OCI-LY1 (cell line): ENCODE results near the gene NNT.

Experiments used
- H2AFZ ChIP-seq: fragments of 200-600 bp; sonication (generic), shearing (Covaris generic); 2 replicates; pipeline ENCODE4 v1.6.0; 2014; ENCODE audit warnings: antibody characterized with exemption, mild to moderate bottlenecking, low read length
- H3F3A ChIP-seq: fragments of 200-600 bp; sonication (generic), shearing (Covaris generic); 2 replicates; pipeline ENCODE4 v1.6.0; 2014; ENCODE audit warnings: mild to moderate bottlenecking, antibody characterized with exemption, low read length, moderate library complexity; ENCODE audit not compliant: insufficient read depth
- H3K27ac ChIP-seq: fragments of 200-600 bp; sonication (generic); 2 replicates; pipeline ENCODE4 v1.5.1; 2014; ENCODE audit warnings: low read length, mixed run types, mild to moderate bottlenecking, low read depth; ENCODE audit not compliant: poor library complexity, severe bottlenecking
- H3K27me3 ChIP-seq: fragments of 200-600 bp; sonication (generic); 2 replicates; pipeline ENCODE4 v1.6.0; 2014; ENCODE audit warnings: antibody characterized with exemption, mild to moderate bottlenecking, low read length, moderate library complexity; ENCODE audit not compliant: insufficient read depth
- H3K36me3 ChIP-seq: fragments of 200-600 bp; sonication (generic); 2 replicates; pipeline ENCODE4 v1.6.1; 2014; ENCODE audit warnings: mild to moderate bottlenecking, antibody characterized with exemption, low read length, moderate library complexity, mixed read lengths; ENCODE audit not compliant: insufficient read depth
- H3K4me1 ChIP-seq: fragments of 200-600 bp; sonication (generic); 2 replicates; pipeline ENCODE4 v1.5.1; 2014; ENCODE audit warnings: mild to moderate bottlenecking, low read length, moderate library complexity; ENCODE audit not compliant: insufficient read depth, severe bottlenecking
- H3K4me2 ChIP-seq: fragments of 200-600 bp; sonication (generic), shearing (Covaris generic); 2 replicates; pipeline ENCODE4 v1.6.1; 2014; ENCODE audit warnings: low read length
- H3K4me3 ChIP-seq: fragments of 200-600 bp; sonication (generic); 2 replicates; pipeline ENCODE4 v1.5.1; 2014; ENCODE audit warnings: low read length, low read depth, mild to moderate bottlenecking, mixed read lengths; ENCODE audit not compliant: poor library complexity, severe bottlenecking
- H3K79me2 ChIP-seq: fragments of 200-600 bp; shearing (Covaris generic); 2 replicates; pipeline ENCODE4 v1.6.1; 2016; ENCODE audit warnings: mixed run types, low read length, mixed read lengths; ENCODE audit not compliant: insufficient read depth
- H3K9ac ChIP-seq: fragments of 200-600 bp; sonication (generic), shearing (Covaris generic); 2 replicates; pipeline ENCODE4 v1.6.1; 2014; ENCODE audit warnings: mild to moderate bottlenecking, low read length, mixed read lengths
- H3K9me2 ChIP-seq: fragments of 200-600 bp; sonication (generic), shearing (Covaris generic); 2 replicates; pipeline ENCODE4 v1.6.1; 2014; ENCODE audit warnings: low read depth, mild to moderate bottlenecking, low read length, mixed read lengths
- H3K9me3 ChIP-seq: fragments of 200-600 bp; shearing (Covaris generic); 2 replicates; pipeline ENCODE4 v1.6.1; 2014; ENCODE audit warnings: low read length, mixed read lengths
- H4K20me1 ChIP-seq: fragments of 200-600 bp; sonication (generic), shearing (Covaris generic); 2 replicates; pipeline ENCODE4 v1.6.0; 2016; ENCODE audit warnings: mild to moderate bottlenecking, low read length; ENCODE audit not compliant: insufficient read depth
- EZH2 ChIP-seq: fragments of 200-600 bp; sonication (generic), shearing (Covaris generic); IDR thresholded peaks from 2 replicates; pipeline ENCODE4 v1.8.0; 2017; ENCODE audit warnings: borderline replicate concordance, mixed run types, mild to moderate bottlenecking, antibody characterized with exemption, low read length, moderate library complexity, mixed read lengths
- TF ChIP-seq, protein P1 (sequence below): fragments of 200-600 bp; sonication (generic), shearing (Covaris generic); IDR thresholded peaks from 2 replicates; pipeline ENCODE4 v1.5.1; 2017; ENCODE audit warnings: mild to moderate bottlenecking, antibody characterized with exemption, low read length, moderate library complexity, mixed read lengths

The NNT gene

DNA sequence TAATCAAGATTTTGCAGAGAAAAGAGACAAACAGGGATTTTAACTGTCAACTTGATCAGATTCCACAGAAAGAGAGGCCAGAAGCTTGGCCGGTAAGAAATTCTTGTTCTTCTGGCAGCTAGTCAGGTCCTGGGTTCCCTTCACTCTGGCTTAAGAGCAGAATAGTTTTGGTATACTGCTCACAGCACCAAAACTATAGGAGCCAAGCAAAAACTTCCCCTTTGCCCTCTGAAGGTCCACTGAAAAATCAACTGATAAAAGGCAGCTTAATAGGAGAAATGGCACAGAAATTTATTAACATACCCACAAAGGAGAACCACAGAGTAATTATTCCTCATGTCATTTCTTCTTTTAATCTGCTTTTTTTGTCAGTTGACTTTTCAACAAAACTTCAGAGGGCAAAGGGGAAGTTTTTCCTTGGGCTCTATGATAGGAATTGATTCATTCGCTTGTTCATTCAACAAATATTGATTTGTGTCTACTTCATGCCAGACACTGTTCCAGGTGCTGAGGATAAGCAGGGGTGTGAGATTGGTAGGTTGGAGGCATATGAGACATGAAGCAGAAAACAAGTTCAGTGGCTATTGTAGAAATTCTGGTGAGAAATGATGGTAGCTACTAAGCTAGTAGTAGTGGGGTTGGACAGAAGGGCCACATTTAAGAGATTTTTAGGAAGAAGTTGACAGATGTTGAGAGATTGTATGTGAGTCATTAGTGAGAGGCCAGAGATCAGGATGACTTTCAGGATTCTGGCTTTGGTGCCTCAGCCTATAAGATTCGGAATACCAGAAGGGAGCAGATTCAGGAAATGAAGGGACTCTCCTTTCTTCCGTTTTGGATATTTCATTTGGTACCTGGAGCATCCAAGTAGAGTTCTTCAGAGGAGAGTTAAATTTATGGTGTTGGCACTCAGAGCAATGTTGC, 20.6 kb upstream of the NNT start:
- no peaks in the 10 kb centered on the region for H3K9me3 ChIP-seq
- TF ChIP-seq, protein P1, sequence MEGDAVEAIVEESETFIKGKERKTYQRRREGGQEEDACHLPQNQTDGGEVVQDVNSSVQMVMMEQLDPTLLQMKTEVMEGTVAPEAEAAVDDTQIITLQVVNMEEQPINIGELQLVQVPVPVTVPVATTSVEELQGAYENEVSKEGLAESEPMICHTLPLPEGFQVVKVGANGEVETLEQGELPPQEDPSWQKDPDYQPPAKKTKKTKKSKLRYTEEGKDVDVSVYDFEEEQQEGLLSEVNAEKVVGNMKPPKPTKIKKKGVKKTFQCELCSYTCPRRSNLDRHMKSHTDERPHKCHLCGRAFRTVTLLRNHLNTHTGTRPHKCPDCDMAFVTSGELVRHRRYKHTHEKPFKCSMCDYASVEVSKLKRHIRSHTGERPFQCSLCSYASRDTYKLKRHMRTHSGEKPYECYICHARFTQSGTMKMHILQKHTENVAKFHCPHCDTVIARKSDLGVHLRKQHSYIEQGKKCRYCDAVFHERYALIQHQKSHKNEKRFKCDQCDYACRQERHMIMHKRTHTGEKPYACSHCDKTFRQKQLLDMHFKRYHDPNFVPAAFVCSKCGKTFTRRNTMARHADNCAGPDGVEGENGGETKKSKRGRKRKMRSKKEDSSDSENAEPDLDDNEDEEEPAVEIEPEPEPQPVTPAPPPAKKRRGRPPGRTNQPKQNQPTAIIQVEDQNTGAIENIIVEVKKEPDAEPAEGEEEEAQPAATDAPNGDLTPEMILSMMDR, result no peak
- TF ChIP-seq EZH2, result no peak
- H4K20me1 ChIP-seq, result no peaks in the 10 kb centered on the region
- no peak overlapping the region for H3K4me2 ChIP-seq
- no peaks in the 10 kb centered on the region for H3K79me2 ChIP-seq
- no peaks in the 10 kb centered on the region for H3K9me2 ChIP-seq
- H3K4me3 ChIP-seq, result no peak overlapping the region
- H2AFZ ChIP-seq, result no peak overlapping the region
- peaks cover 7% of the 10 kb centered on the region; the same call in 1 of the 2 replicates for H3K36me3 ChIP-seq
- no peaks in the 10 kb centered on the region for H3F3A ChIP-seq
- H3K27ac ChIP-seq, result no peak overlapping the region
- no peaks in the 10 kb centered on the region for H3K4me1 ChIP-seq
- no peaks in the 10 kb centered on the region for H3K27me3 ChIP-seq
- no peak overlapping the region for H3K9ac ChIP-seq

DNA sequence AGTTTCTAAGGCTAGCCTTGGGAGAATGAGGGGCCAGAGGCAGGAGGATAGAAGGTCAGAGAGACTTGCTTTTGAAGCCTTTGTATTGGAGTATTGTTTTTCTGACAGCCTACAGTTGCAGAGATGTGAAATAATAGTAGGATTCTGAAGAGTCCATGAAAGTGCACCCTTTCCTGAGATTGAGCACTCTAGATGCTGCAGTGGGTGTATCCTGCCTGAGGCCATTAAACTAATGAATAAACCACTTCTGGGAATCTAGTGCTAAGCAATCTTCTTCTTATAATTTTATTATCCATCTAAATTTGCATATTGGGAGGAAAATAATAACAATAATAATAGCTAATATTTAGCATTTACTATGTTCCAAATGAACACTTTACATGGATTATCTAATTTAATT, 19.3 kb upstream of the NNT start:
- H3K36me3 ChIP-seq, result peaks cover 7% of the 10 kb centered on the region; the same call in 1 of the 2 replicates

DNA sequence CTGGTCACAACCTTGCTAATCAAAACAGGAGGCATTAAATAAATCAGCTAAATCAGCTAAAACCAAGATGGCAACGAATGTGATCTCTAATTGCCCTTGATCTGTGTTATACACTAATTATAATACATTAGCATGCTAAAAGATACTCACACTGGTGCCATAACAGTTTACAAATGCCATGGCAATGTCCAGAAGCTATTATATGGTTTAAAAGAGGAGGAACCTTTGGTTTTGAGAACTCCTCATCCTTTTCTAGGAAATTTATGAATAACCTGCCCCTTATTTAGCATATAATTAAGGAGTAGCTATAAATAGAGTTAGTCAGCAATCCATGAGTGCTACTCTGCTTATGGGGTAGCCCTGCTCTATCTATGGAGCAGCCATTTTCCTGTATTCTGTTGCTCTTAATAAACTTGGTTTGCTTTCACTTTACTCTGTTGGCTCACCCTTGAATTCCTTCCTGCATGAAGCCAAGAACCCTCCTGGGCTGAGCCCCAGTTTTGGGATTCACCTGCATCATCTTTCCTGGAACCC, 18.7 kb upstream of the NNT start:
- Histone ChIP-seq H3K36me3 (peaks cover 7% of the 10 kb centered on the region; the same call in 1 of the 2 replicates), H3K9me3 (no peaks in the 10 kb centered on the region), H3K27me3 (no peaks in the 10 kb centered on the region), H3K4me1 (no peaks in the 10 kb centered on the region), H3K4me3 (no peak overlapping the region), H4K20me1 (no peaks in the 10 kb centered on the region), H3K9me2 (no peaks in the 10 kb centered on the region), H3K79me2 (no peaks in the 10 kb centered on the region), H2AFZ (no peak overlapping the region), H3K4me2 (no peak overlapping the region), H3K27ac (no peak overlapping the region), H3F3A (no peaks in the 10 kb centered on the region), H3K9ac (no peak overlapping the region)
- TF ChIP-seq EZH2, result no peak
- TF ChIP-seq, protein P1, result no peak

More for the DNA sequence above, 19.3 kb upstream of the NNT start:
- H3K27me3 ChIP-seq, result no peaks in the 10 kb centered on the region
- H3F3A ChIP-seq, result no peaks in the 10 kb centered on the region
- no peaks in the 10 kb centered on the region for H3K9me3 ChIP-seq
- no peak overlapping the region for H3K4me3 ChIP-seq
- no peak overlapping the region for H3K27ac ChIP-seq
- H3K9me2 ChIP-seq, result no peaks in the 10 kb centered on the region
- H4K20me1 ChIP-seq, result no peaks in the 10 kb centered on the region
- no peak overlapping the region for H3K4me2 ChIP-seq
- no peak overlapping the region for H2AFZ ChIP-seq
- H3K4me1 ChIP-seq, result no peaks in the 10 kb centered on the region
- TF ChIP-seq EZH2, result no peak
- TF ChIP-seq, protein P1, result no peak
- no peaks in the 10 kb centered on the region for H3K79me2 ChIP-seq
- H3K9ac ChIP-seq, result no peak overlapping the region
